GM12864 (cell line): ENCODE data around the gene TACR2.

Experiments used
- DNase-seq: peaks from one replicate; pipeline ENCODE4 v3.0.0-alpha.2; 2011; ENCODE audit warnings: low read depth
- H3K4me3 ChIP-seq: 2 replicates; pipeline ENCODE4 v1.5.1; 2011; ENCODE audit warnings: mild to moderate bottlenecking, low read depth, low read length, control low read depth
- CTCF ChIP-seq: IDR thresholded peaks from 2 replicates; pipeline ENCODE4 v1.5.1; 2011; ENCODE audit warnings: low read depth, mild to moderate bottlenecking, moderate library complexity, low read length, control low read depth, inconsistent platforms; ENCODE audit errors: missing control alignments

TACR2 gene

DNA sequence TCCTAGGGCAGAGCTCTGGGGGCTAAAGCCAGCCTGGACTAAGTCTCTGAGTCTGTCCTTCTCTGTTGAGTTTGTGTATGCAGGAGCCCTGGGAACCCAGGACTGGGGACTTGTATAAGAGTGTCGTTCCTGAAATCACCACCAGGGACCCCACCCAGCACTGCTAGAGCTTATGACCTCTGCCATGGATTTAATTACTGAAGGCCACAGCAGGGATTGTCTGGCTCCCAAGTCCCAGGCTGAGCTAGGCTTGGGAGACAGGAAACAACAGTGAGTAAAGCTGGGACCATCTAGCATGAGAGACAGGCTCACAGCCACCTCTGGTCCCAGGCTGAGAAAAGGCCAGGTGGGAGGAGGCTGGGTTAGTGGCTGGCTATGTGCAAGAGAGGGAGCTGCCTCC, 33.1 kb upstream of the TACR2 start:
- H3K4me3 ChIP-seq: no peak overlapping the region

GRCh38 chr10:69446650-69447151, 30.0 kb upstream of the TACR2 start:
- H3K4me3 ChIP-seq: no peak overlapping the region
- no peak for TF ChIP-seq CTCF
- DNase-seq: no peak

More for the DNA sequence above, 33.1 kb upstream of the TACR2 start:
- peak; percentile 73 for TF ChIP-seq CTCF
- DNase-seq: no peak

DNA sequence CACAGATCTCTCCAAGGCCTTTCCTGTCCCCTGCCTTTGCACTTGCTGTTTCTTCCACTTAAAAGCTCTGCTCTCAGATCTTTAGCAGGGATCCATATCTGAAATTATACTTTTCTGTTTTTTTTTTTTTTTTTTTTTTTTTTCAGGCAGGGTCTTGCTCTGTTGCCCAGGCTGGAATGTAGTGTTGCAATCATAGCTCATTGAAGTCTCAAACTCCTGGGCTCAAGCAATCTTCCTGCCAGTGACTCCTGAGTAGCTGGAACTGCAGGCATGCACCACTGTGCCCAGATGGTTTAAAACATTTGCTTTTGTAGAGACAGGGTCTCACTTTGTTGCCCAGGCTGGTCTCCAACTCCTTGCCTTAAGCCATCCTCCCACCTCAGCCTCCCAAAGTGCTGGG, 29.5 kb upstream of the TACR2 start:
- H3K4me3 ChIP-seq: no peak overlapping the region
- TF ChIP-seq CTCF: no peak
- DNase-seq: no peak

DNA sequence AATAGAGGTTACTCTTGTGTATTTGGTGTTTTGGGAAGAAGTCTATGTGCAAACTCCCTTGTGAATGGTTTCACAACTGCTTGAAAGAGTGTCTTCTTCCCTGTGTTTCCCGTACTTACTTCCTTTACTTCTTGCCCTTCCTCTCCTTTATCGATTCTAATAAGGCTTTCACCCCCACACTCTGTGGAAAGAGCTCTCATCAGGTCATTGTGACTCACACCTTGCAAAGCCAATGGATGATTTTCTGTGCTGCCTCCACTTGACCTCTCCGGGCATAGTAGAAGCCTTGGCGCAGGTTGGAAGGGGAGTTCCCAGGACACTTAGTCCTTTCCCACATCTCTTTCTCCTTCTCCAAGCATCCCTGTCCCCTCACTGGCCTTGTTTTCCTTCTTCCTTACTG, 28.3 kb upstream of the TACR2 start:
- no peak for DNase-seq
- no peak for TF ChIP-seq CTCF
- H3K4me3 ChIP-seq: no peak overlapping the region

- no peak for DNase-seq
- H3K4me3 ChIP-seq: no peak overlapping the region
- TF ChIP-seq CTCF: no peak
Measured at GRCh38 chr10:69443354-69443753, 26.6 kb upstream of the TACR2 start.

DNA sequence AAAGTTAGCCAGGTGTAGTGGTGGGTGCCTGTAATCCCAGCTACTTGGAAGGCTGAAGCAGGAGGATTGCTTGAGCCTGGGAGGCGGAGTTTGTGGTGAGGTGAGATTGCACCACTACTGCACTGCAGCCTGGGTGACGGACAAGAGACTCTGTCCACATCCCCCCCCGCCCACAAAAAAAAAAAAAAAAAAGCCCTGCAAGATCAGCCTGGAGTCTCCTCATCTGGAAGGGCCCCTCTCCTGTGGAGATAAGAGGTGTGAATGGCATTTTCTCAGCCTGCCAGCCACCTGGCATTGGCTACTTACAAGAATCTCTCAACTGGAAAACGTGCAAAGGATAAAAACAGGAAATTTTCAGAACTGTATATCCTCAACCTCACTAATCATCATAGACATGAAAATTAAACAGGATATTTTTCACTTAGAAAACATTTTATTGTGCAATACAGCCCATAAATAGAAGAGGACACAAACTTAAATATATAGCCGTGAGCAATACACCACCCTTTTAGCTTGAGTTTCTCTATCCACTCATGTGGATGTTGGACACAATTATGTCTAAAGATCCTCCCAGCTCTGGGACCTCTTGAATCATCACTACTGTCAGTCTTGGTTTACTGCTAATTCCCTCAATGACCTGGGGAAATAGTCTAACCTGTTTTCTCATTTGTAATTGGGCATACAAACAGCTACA, 23.2 kb upstream of the TACR2 start:
- TF ChIP-seq CTCF: no peak
- DNase-seq: no peak
- H3K4me3 ChIP-seq: no peak overlapping the region

GRCh38 chr10:69439350-69439739, 22.6 kb upstream of the TACR2 start:
- TF ChIP-seq CTCF: no peak
- no peak overlapping the region for H3K4me3 ChIP-seq
- DNase-seq: no peak
